Activated T-cell treated with anti-CD3 and anti-CD28 coated beads for 48 hours (primary cell): ENCODE measurements around the gene MAP4K4.
"Not testable (repeated sequence)": the region's sequence is repeated elsewhere in the genome, so short reads cannot be mapped to it uniquely, and the experiment has no call there.

Experiments used
- DNase-seq: peaks from one replicate; pipeline ENCODE4 v3.0.0-alpha.2; 2020; ENCODE audit warnings: low read depth

Gene MAP4K4

DNA sequence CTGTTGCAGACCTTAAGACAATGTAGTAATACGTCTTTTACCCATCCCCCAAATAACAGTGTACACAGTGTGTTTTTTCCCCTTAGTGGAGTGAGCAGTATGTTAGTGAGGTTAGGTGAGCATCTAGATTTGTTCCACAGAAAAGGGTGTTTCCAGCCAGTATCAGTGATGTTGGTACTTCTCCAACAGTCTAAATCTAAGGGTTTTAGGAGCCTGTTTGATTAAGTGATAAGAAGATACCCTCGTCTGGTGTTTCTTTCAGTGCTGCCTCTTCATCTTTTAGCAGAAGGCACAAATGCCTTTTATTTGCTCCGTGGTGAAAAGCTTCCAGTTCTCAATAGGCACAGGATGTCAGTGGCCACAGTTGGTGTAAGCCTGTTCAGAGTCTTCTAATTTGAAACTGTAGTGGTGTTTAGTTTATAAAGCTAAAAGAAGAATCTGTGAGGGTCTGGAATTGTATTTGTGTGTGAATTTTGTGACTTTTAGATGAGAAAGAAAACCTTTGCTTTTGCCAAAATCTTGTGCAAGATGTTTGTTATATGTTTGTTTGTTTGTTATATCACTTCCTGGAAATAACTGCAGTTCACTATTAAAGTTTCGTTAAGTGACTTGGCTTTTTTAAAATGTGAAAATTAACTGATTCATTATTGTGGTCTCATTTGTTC is 71.2 kb downstream of the MAP4K4 start:
- DNase-seq: no peak

DNA sequence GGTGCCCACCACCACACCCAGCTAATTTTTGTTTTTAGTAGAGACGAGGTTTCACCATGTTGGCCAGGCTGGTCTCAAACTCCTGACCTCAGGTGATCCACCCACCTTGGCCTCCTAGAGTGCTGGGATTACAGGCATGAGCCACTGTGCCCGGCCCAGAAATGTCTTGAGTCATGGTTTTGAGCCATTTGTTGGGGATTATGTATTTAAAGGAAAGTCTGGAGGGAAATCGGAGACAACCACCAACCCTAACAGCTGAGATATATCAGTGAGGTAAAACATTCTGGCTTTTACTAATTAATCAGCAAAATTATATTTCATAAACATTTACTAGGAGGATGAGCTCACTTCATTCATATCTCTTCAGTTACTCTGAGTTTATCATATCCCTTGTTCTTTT is 72.2 kb downstream of the MAP4K4 start:
- DNase-seq: not testable (repeated sequence)

DNA sequence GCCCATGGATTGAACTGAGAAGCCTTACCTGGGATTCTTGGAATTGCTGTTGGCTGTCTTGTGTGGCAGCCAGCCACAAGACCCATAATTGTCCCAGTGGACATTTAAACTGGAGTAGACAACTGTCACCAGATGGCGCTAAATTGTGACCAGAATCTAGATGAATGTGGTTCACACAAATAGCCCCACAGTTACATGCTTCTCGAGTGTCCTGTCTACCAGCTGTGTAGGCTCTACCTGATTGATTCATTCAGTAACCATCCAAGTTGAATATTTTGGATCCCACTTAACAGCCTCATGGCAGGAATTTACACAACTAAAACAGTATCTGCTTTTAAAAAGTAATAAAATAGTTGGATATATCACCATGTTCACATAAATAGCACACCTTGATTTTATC is 73.2 kb downstream of the MAP4K4 start:
- DNase-seq: no peak

DNA sequence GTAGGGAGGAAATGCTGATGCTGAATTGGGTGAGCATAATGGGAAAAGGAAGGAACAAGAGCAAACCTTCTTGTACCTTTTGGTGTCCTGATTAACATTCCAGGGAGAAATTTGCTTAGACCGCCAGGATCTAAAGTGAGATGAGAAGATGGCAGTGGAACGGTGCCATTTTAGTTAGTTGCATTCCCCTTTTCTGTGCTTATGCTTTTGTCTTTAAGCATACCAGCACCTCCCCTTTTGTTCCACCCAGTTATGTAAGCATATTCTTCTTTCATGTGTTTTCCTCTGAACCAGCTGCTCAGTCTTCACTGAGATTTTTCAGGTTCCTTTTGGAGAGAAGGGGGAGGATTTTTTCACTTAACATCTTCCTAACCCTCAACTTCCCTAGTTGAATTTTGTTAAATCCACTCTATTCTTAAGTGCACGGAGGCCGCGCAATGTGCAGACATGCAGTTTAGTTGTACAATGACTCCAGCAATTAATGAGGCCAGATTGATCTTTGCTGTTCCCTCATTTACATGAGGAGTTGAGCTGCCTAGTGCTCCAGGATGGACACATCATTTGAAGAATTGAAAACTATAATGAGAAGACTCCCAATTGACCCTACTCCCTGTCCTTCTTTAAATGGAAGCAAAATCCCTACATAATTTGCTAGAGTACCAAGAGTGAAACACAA is 73.9 kb downstream of the MAP4K4 start:
- DNase-seq: no peak

DNA sequence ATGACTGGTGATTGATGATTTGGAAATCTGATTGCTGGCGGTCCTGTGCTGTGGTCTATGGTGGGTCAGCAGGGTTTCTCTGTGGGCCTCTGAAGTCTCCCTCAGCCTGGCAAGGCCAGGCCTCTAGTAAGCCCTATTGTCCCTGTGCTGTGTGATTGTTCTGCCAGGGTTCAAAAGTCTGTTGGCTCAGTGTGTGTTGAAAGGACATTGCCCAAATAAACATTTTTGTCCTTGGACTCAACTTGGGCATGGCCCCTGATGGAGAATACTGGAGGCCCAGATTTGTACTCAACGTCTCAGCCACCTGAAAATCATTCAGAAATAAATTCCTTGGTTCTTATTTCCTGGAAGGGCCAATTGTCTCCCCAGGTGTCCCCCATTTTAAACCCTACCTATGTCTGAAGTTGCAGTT is 74.4 kb downstream of the MAP4K4 start:
- no peak for DNase-seq

DNA sequence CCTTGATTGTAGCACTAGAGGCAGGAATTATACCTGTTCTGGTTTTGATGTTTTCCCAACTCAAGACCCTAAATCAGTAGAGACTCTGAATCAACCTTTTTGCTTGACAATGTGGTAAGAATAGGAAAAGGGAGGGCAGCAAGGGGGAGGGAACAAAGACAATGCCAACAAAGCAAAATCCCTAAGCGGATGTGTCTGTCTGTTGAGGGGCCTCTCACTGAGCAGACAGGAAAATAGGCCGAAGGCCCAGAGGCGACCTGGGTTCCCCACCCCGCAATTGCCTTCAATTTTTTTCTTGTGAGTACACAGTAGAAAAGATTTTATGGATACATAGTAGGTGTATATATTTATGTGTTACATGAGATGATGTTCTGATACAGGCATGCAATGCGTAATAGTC is 75.6 kb downstream of the MAP4K4 start:
- no peak for DNase-seq

- not testable (repeated sequence) for DNase-seq
Observed at GRCh38 chr2:101773961-101774360, 76.5 kb downstream of the MAP4K4 start.

- DNase-seq: no peak
Observed at GRCh38 chr2:101775092-101775491, 77.6 kb downstream of the MAP4K4 start.

GRCh38 chr2:101775636-101776035 is 78.1 kb downstream of the MAP4K4 start:
- no peak for DNase-seq

- DNase-seq: no peak
Observed at GRCh38 chr2:101776172-101777043, 78.9 kb downstream of the MAP4K4 start.

DNA sequence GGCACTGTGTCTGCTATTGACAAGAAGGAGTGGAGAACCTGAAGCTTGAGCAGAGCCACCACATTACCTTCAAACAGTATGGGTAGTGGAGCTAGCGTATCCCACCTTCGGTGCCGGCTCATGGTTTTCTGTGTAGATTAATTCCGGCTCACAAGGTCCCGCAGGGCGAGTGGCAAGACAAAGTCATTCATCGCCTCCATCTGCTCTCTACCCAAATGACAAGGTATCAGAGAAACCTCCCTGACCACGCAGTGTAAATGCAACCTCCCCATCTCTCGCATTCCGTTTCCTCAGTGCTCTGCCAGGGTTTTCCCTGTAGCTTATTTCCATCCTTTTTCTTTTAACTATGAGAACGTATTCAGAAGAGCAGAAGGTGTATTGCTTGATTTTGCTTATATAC is 79.8 kb downstream of the MAP4K4 start:
- DNase-seq: no peak

GRCh38 chr2:101778102-101778501 is 80.6 kb downstream of the MAP4K4 start:
- DNase-seq: no peak

- DNase-seq: no peak
Observed at GRCh38 chr2:101779190-101779589, 81.7 kb downstream of the MAP4K4 start.

- no peak for DNase-seq
Observed at GRCh38 chr2:101779656-101780055, 82.1 kb downstream of the MAP4K4 start.

DNA sequence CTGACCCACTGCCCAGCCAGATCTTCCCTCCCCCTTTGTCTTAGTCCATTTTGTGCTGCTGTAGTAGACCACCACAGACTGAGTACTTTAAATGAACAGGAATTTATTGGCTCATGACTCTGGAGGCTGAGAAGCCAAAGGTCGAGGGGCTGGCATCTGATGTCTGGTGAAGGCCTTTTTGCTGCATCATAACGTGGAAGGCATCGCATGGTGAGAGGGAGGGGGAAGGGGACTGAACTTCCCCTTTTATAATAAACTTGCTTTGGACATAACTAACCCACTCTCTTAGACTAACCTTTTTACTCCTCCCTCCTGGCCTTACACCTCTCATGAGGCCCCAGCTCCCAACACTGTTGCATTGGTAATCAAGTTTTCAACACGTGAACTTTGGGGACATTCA is 83.8 kb downstream of the MAP4K4 start:
- DNase-seq: no peak

DNA sequence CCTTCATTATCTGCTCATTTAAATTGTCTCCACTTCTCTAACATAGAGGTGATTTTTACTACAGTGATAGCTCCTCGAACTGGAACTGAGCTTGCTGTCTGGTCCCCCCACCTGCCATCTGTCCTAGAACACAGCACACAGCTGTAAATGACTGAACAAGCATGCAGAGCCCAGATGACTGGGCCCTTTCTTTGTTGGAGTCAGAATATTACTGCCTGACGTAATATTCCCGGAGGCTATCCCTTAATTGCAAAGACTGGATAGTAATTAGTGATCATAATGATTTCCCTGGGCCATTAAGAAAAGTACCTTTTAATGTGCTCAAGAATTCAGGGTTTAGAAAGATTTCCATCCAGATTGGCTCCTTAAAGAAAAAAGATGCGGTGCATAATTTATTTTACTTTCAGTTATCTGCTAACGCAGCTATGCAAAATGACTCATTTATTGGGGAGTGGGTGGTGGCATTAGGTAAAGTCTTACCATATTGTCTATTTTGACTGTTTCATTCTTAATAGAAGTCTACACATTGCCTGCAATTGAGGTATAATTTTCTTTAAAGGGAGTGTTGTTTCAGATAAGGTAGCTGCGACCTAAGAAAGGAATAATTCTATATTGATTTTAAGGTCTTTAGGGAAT is 84.4 kb downstream of the MAP4K4 start:
- DNase-seq: no peak

DNA sequence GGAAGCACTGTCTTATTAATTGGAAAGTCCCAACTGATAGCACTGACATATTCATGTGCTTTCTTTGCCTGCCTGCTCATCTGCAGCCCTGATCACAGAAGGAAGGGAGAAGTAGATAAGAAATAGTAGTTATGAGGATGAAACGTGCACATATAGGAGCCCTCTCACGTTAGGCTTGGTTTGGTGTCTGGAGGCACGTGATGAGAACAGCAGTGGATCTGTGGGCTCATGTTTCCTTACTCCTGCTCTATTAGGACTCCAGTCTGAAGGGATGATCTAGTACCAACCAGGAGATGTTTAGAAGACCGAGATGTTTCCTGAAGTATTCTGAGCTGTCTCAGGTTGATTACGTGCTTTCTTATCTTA is 84.9 kb downstream of the MAP4K4 start:
- no peak for DNase-seq

GRCh38 chr2:101787097-101787496 is 89.6 kb downstream of the MAP4K4 start:
- DNase-seq: no peak

DNA sequence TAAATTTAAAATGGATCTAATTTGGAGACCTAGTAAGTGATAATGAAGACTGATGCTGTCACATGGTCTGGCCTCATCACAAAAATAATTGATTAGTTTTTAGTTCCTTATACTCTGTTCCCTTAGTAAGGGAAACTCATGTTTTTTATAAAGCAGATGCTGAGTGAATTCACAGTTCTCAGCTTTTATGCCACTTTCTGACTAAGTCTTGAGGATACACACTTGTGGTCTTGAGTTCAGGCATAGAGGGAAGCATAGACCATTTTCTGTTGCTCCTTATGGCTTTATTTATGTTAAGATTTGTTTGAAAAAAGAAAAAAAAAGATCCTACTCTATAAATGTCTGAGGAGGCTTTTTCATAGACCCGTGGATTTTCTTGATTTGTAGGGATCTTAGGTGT is 91.1 kb downstream of the MAP4K4 start:
- no peak for DNase-seq

GRCh38 chr2:101788995-101789970 is 91.8 kb downstream of the MAP4K4 start:
- DNase-seq: no peak

GRCh38 chr2:101790416-101790815 is 92.9 kb downstream of the MAP4K4 start:
- DNase-seq: no peak
